ENCODE results near the gene ARNT2. TPM values are rescaled to one million over a fixed set of nuclear protein-coding genes. Genes with fewer than 3 reads are reported as not detected.

The ARNT2 gene
- total RNA-seq, 1 experiment from 2014 or later = 7.0 TPM

GRCh38 chr15:80609091-80609490, 204.9 kb downstream of the ARNT2 start:
- no peak overlapping the region for H3K4me3 Mint-ChIP-seq
- peaks cover 34% of the 10 kb centered on the region for H3K4me1 Mint-ChIP-seq
- no peaks in the 10 kb centered on the region for H3K36me3 Mint-ChIP-seq
- H3K27me3 Mint-ChIP-seq (ENCODE audit: low read depth) = no peaks in the 10 kb centered on the region; the same call in 1 of the 2 replicates
- no peak for ATAC-seq
- POLR2A ChIA-PET = no interaction called here
- CTCF ChIA-PET = no interaction called here
- H3K27ac Mint-ChIP-seq = no peak overlapping the region
- no peak for DNase-seq (ENCODE audit: low spot score)
- H3K9me3 Mint-ChIP-seq = peaks cover 4% of the 10 kb centered on the region; the same call in 1 of the 2 replicates
- TF ChIP-seq ZSCAN18 (CRISPR knock-in tag; IDR thresholded peaks at IDR 0.05) (no peak), ZNF232 (CRISPR knock-in tag; IDR thresholded peaks at IDR 0.05) (no peak), HMGXB4 (CRISPR knock-in tag; IDR thresholded peaks at IDR 0.05) (no peak), PREB (CRISPR knock-in tag; IDR thresholded peaks at IDR 0.05; ENCODE audit: borderline replicate concordance) (no peak), FOXP1 (CRISPR knock-in tag; IDR thresholded peaks at IDR 0.05; ENCODE audit: borderline replicate concordance) (no peak), FOXJ3 (CRISPR knock-in tag; IDR thresholded peaks at IDR 0.05; ENCODE audit: borderline replicate concordance) (no peak), SMAD4 (CRISPR knock-in tag; IDR thresholded peaks at IDR 0.05) (no peak), USF1 (CRISPR knock-in tag; IDR thresholded peaks at IDR 0.05) (no peak), STAT6 (CRISPR knock-in tag; conservative IDR thresholded peaks at IDR 0.05; ENCODE audit: low read depth) (no peak), TEAD1 (CRISPR knock-in tag; IDR thresholded peaks at IDR 0.05) (no peak), ZNF121 (CRISPR knock-in tag; IDR thresholded peaks at IDR 0.05) (no peak), HMGA2 (CRISPR knock-in tag; IDR thresholded peaks at IDR 0.05) (no peak), ZNF416 (CRISPR knock-in tag; IDR thresholded peaks at IDR 0.05) (no peak), GABPB1 (CRISPR knock-in tag; IDR thresholded peaks at IDR 0.05) (no peak), ZNF423 (CRISPR knock-in tag; IDR thresholded peaks at IDR 0.05) (no peak), CREM (CRISPR knock-in tag; IDR thresholded peaks at IDR 0.05) (no peak)

GRCh38 chr15:80609512-80609946, 205.3 kb downstream of the ARNT2 start:
- ChIA-PET POLR2A (no interaction called here), CTCF (no interaction called here)
- DNase-seq (ENCODE audit: low spot score) = no peak
- no peaks in the 10 kb centered on the region for H3K36me3 Mint-ChIP-seq
- H3K27ac Mint-ChIP-seq = no peak overlapping the region
- H3K27me3 Mint-ChIP-seq (ENCODE audit: low read depth) = no peaks in the 10 kb centered on the region; the same call in 1 of the 2 replicates
- ATAC-seq = no peak
- H3K9me3 Mint-ChIP-seq = peaks cover 4% of the 10 kb centered on the region; the same call in 1 of the 2 replicates
- H3K4me3 Mint-ChIP-seq = no peak overlapping the region
- peaks cover 30% of the 10 kb centered on the region for H3K4me1 Mint-ChIP-seq
- no peak for TF ChIP-seq ZNF425 (CRISPR knock-in tag; conservative IDR thresholded peaks at IDR 0.05)
- no peak for TF ChIP-seq IRF2 (CRISPR knock-in tag; IDR thresholded peaks at IDR 0.05; ENCODE audit: borderline replicate concordance, low read depth)
- no peak for TF ChIP-seq MAX (CRISPR knock-in tag; IDR thresholded peaks at IDR 0.05)
- TF ChIP-seq ZNF671 (CRISPR knock-in tag; IDR thresholded peaks at IDR 0.05) = no peak
- TF ChIP-seq ESRRA (CRISPR knock-in tag; IDR thresholded peaks at IDR 0.05; ENCODE audit: borderline replicate concordance) = no peak
- no peak for TF ChIP-seq MLX (CRISPR knock-in tag; IDR thresholded peaks at IDR 0.05)
- TF ChIP-seq ZNF281 (CRISPR knock-in tag; IDR thresholded peaks at IDR 0.05) = no peak
